Ovary (tissue), 10 donors: ENCODE results near the gene HS3ST4. TPM values are rescaled to one million over a fixed set of nuclear protein-coding genes. Genes with fewer than 3 reads are reported as not detected.

ENCODE experiments used
- DNase-seq, 5 donors: peaks; one replicate each; pipeline ENCODE4 v3.0.0-alpha.2; 2019 to 2020
- H3K27ac ChIP-seq, 2 donors: fragments of 200-600 bp; one replicate each; pipeline versions ENCODE4 v1.5.1 to v1.8.0; 2019 to 2022
- H3K27me3 ChIP-seq: fragments of 200-600 bp; one replicate; pipeline ENCODE4 v1.8.0; 2022
- H3K36me3 ChIP-seq: fragments of 200-600 bp; sonication (generic); one replicate; pipeline ENCODE4 v1.5.1; 2019
- H3K4me1 ChIP-seq: one replicate; pipeline ENCODE4 v1.8.1; 2013; ENCODE audit warnings: mild to moderate bottlenecking, moderate library complexity; ENCODE audit not compliant: insufficient read depth
- H3K4me3 ChIP-seq: fragments of 200-600 bp; sonication (generic); one replicate; pipeline ENCODE4 v1.5.1; 2017
- H3K9me3 ChIP-seq, 2 donors: fragments of 200-600 bp in 1 of 2; sonication (generic) in 1 of 2; one replicate each; pipeline versions ENCODE4 v1.5.1 to v1.8.1; 2013 to 2019; ENCODE audit warnings: mild to moderate bottlenecking in 1 of 2, moderate library complexity in 1 of 2
- CTCF ChIP-seq, 3 donors: fragments of 450-650 bp in 2 of 3; fragments of 200-600 bp in 1 of 3; IDR thresholded peaks; one replicate each; pipeline versions ENCODE4 v1.5.1 to v1.8.0; 2016 to 2022; ENCODE audit warnings: antibody characterized with exemption in 3 of 3, mild to moderate bottlenecking in 1 of 3
- EP300 ChIP-seq: sonication (generic); formaldehyde crosslinking; IDR thresholded peaks from one replicate; pipeline ENCODE4 v1.6.1; 2017; ENCODE audit warnings: antibody characterized with exemption
- POLR2A ChIP-seq: fragments of 450-650 bp; IDR thresholded peaks from one replicate; pipeline ENCODE4 v1.6.1; 2017; ENCODE audit warnings: antibody characterized with exemption, mild to moderate bottlenecking, moderate library complexity
- WGBS, 3 donors: extraction: QIAGEN DNeasy Blood & Tissue Kit in 1 of 3; methylation state at CpG; one replicate each; pipeline versions ENCODE4 v1.1.5 to v1.1.7; 2013 to 2017; 5-methylcytosine and 5-hydroxymethylcytosine counted together
- intact Hi-C, 4 donors: fragments of 100-400 bp; cut with DNase I; formaldehyde crosslinking; loops; one replicate each; pipeline versions ENCODE4 v1.11.0 to v1.15.1; 2022 to 2023
- long read RNA-seq, 3 donors: library from polyadenylated mRNA in 2 of 3; unstranded in 2 of 3; transcript quantifications; one replicate each; pipeline ENCODE4 v2.0.0 and lab custom pipeline, GENCODE V29; 2021 to 2026
- polyA plus RNA-seq, 2 donors: library from polyadenylated mRNA; stranded (reverse); fragments of 200-250 nt in 1 of 2; fragments of 350-450 nt in 1 of 2; fragmentation: Illumina TruSeq in 1 of 2; extraction: RNeasy Lipid Tissue Mini Kit (QIAGEN cat#74804) in 1 of 2; gene quantifications; one replicate each; pipeline ENCODE4 v1.2.3, GENCODE V29; 2013 to 2014
- total RNA-seq, 7 donors: library from RNA; depleted of rRNA in 2 of 7; stranded (reverse); fragments of >200 nt in 2 of 7; fragmentation: NEBNext Ultra II Directional in 3 of 7; extraction: Animal tissue kit (Norgen Biotek cat#: 25700) in 3 of 7; gene quantifications; one replicate each; pipeline versions ENCODE4 v1.1.0 to v1.2.4, GENCODE V29; 2016 to 2023
- donor health status: DM: no; HTN: no; CAD: no; lungs with moderate emphysema.
- donor health status: DM: no; HTN: no; CAD: no.
- donor health status: Bipolar disorder and iron deficiency.
- donor health status: DM: yes; HTN: yes; CAD: no.
- donor health status: DM: no; HTN: no; CAD: no.
- donor health status: DM: yes; HTN: yes; CAD: no.

Gene HS3ST4
- total RNA-seq (under 1 TPM in 2 of 7 donors, not detected in 5; 0.10 to 0.34 TPM), polyA plus RNA-seq (not detected)
- long read RNA-seq, donor 1, result 0 reads
- long read RNA-seq, donor 2, result 0 reads
- long read RNA-seq, donor 3, result 0 reads

GRCh38 chr16:25691519-25692091 is at the start of gene HS3ST4:
Gene HS3ST4 (plus strand): TSS chr16:25691959.
- Histone ChIP-seq H3K4me1 (no peaks in the 10 kb centered on the region), H3K27ac (no peak within 1 kb of the TSS), H3K4me3 (no peak within 1 kb of the TSS), H3K36me3 (no peaks in the 10 kb centered on the region), H3K9me3 (no peaks in the 10 kb centered on the region), H3K27me3 (no peaks in the 10 kb centered on the region)
- no peak for DNase-seq
- intact Hi-C loops, result no loop called here
- no peak for TF ChIP-seq POLR2A
- no peak for TF ChIP-seq CTCF (IDR thresholded peaks at IDR 0.05)
- no peak for TF ChIP-seq EP300
- 0 to 3% (median 1%) methylated on average over 25 to 58 of the region's 58 CpGs for WGBS, 3 donors

GRCh38 chr16:25643633-25644032 is 48.1 kb upstream of the HS3ST4 start:
- intact Hi-C loops, result loop anchor here in 1 of 4 donors (10.0 kb wide), 1 partner anchor 59 kb away; no protein-coding TSS in a partner anchor
- no peaks in the 10 kb centered on the region for H3K9me3 ChIP-seq
- H3K27ac ChIP-seq, result no peak overlapping the region
- WGBS, 3 donors, result 71 to 81% (median 78%) methylated on average over 4 of the region's 4 CpGs
- DNase-seq, result no peak
- H3K4me3 ChIP-seq, result no peak overlapping the region
- TF ChIP-seq CTCF (IDR thresholded peaks at IDR 0.05), result no peak
- TF ChIP-seq POLR2A, result no peak
- no peak for TF ChIP-seq EP300
- H3K36me3 ChIP-seq, result no peaks in the 10 kb centered on the region
- H3K4me1 ChIP-seq, result no peaks in the 10 kb centered on the region
- no peaks in the 10 kb centered on the region for H3K27me3 ChIP-seq

DNA sequence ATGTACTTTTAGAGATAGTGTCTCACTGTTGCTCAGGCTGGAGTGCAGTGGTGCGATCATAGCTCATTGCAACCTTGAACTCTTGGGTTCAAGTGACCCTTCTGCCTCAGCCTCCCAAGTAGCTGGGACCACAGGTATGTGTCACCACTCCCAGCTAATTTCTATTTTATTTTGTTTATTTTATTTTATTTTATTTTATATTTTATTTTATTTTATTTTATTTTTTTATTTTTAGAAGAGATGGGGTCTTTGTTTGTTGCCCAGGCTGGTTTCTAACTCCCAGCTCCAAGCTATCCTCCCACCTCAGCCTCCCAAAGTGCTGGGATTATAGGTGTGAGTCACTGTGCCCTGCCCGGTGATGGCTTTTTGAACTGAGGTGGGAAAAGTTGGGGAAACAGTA is 35.1 kb upstream of the HS3ST4 start:
- Histone ChIP-seq H3K9me3 (no peaks in the 10 kb centered on the region), H3K4me3 (no peak overlapping the region), H3K27me3 (no peaks in the 10 kb centered on the region), H3K4me1 (no peaks in the 10 kb centered on the region), H3K27ac (no peak overlapping the region), H3K36me3 (no peaks in the 10 kb centered on the region)
- TF ChIP-seq EP300 (no peak), POLR2A (no peak), CTCF (IDR thresholded peaks at IDR 0.05) (no peak)
- intact Hi-C loops, result no loop called here
- no peak for DNase-seq
- WGBS, 3 donors, result 83 to 88% (median 84%) methylated on average over 2 of the region's 2 CpGs

- intact Hi-C loops, result no loop called here
- no peaks in the 10 kb centered on the region for H3K4me1 ChIP-seq
- WGBS, 3 donors, result 54 to 59% (median 58%) methylated on average over 2 of the region's 2 CpGs
Observed at GRCh38 chr16:25676820-25677219, 14.9 kb upstream of the HS3ST4 start.

More at GRCh38 chr16:25676820-25677219, 14.9 kb upstream of the HS3ST4 start:
- DNase-seq, result no peak
- Histone ChIP-seq H3K9me3 (no peaks in the 10 kb centered on the region), H3K27me3 (no peaks in the 10 kb centered on the region), H3K36me3 (no peaks in the 10 kb centered on the region), H3K27ac (no peak overlapping the region), H3K4me3 (no peak overlapping the region)
- TF ChIP-seq EP300 (no peak), POLR2A (no peak), CTCF (IDR thresholded peaks at IDR 0.05) (no peak)
